GM18499 (cell line): ENCODE measurements around the gene DNAI2.

Experiments used
- ATAC-seq: cut with Tn5 transposase; IDR thresholded peaks from one replicate; pipeline ENCODE4 v1.9.1; 2021; ENCODE audit warnings: moderate number of reproducible peaks; ENCODE audit not compliant: insufficient read depth, unreplicated experiment

The DNAI2 gene

DNA sequence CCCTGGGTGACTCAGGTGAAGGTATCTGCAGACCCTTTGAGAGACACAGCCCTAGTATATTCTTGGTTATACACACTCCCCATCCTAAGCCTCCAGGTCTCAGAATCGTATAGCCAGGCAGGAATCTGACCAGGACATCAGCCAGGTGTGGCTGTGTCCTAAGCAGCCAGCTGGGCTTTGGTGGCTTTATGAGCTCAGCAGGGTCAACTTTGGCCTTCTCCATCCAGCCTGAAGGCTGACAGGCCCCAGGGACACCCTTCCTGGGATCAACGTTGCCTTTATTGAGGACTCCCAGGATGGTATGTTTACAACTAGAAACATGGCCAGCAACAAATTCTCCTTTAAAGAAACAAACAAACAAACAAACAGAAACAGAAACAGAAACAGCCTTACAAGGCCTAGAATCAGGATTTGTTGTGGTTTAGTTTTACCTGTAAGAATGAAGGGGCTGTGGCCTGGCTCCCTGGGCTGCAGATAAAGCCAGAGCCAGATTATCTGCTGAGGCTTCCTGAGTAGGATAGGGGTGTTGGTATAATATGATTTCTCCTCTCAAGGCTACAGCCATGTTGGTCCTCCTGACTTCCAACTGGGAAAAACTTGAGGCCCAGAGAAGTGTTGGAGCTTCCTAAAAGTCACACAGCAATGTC is 60.5 kb downstream of the DNAI2 start:
- no peak for ATAC-seq

- no peak for ATAC-seq
These were observed 61.6 kb downstream of the DNAI2 start for GRCh38 chr17:74335529-74336062.

GRCh38 chr17:74336307-74336706 is 62.3 kb downstream of the DNAI2 start:
- no peak for ATAC-seq

DNA sequence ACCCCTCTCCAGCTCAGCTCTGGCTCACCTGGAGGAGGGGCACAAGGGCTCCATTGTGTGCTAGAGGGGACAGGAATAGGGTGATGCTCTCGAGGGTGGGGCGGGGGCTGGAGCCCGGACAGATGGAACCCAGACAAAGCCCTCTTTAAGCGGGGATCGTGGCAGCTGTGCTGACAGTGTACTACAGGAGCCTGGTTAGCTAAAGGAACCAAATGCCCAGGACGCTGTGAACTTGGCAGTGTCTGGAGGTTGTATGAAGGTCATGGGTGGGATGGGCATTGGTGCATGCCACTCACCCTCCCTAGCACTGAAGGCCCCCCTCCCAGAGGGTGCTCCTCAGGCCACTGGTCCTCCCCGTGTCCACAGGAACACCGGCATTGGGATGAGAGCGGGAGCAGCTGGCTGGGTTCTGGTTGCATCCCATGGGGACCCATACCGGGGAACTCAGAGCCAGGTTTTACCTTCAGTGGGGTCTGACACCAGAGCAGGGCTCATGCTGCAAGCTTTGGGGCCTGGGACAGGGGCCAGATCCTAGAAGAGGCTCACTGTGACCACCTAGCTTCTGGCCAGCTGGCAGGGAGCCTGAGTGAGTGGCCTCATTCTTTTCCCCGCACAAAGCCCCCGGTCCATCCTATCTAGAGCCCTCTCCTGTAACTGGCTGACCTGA is 63.9 kb downstream of the DNAI2 start:
- ATAC-seq = no peak

- ATAC-seq = no peak
These were observed 65.6 kb downstream of the DNAI2 start for GRCh38 chr17:74339537-74340195.

DNA sequence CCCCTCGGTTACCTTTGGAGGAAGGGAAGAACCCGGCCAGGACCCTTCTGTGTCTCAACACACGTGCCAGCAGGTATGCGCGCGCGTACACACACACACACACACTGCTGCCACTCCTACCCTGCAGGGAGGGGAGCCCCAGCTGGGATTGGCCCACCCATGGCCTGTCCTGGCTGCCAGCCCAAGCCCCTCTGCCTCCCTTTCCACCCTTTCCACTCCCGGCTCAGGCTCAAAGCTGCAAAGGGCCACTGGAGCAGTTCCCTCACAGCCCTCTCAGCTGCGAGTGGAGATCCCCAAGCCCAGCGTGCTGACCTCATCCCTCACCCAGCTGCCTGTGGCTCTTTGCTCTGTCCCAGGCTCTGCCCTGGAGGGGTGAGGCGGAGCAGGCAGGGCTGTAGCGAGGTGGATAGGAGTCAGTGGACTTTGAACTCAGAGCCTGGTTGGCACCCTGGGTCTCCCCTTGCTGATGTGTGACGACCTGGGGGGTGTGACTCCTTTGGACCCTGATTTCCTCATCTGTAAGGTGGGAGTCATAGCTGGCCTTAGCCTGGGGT is 66.5 kb downstream of the DNAI2 start:
- no peak for ATAC-seq

GRCh38 chr17:74342224-74342623 is 68.2 kb downstream of the DNAI2 start:
- no peak for ATAC-seq

DNA sequence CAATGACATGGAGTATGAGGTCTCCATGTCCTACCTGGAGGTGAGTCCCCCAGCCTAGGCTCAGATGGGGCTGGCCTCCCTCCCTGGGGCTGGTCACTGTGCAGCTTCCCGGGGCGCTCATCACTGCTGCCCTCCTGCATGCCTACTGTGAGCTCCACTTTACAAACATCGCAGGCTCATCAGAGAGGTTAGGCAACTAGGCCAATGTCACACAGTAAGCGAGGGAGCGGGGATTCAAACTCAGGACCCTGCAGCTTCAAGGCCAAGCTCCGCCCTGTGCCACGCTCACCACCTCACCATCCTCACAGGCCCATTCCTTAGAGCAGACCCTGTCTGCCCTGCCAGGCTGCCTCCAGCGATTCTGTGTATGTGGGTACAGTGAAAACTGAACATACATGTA is 69.1 kb downstream of the DNAI2 start:
- no peak for ATAC-seq

DNA sequence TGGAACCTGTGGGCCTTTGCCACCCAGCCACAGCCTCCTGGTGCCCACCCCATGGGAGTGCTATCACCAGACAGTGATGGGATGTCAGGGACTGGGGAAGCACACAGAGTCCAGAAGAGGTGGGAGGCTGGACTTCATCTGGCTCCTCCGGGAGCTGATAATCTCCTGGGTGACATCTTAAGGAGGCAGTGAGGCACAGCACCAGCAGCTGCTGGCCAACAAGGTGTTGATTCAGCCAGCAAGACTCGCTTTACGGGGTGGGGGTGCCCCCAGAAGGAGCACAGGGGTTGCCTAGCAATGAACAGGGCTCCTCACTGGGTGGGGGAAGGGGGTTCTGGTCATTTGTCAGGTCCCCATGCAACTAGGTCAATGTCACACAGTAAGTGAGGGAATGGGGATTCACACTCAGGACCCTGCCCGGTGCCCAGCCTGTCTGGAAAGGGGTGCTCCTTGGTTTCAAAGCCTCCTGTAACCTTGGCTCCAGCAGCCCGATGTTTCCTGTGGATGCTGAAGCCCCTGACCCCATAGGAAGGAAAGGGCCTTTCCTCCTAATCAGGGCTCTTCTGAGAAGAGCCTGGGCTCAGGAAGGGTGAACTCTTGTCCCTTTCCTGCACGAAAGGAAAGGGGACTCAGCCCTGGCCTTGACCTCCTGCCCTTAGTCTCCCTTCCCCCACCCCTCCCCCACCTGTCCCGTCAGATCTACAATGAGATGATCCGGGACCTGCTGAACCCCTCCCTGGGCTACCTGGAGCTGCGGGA is 69.7 kb downstream of the DNAI2 start:
- no peak for ATAC-seq

GRCh38 chr17:74344658-74345057 is 70.6 kb downstream of the DNAI2 start:
- ATAC-seq = no peak

DNA sequence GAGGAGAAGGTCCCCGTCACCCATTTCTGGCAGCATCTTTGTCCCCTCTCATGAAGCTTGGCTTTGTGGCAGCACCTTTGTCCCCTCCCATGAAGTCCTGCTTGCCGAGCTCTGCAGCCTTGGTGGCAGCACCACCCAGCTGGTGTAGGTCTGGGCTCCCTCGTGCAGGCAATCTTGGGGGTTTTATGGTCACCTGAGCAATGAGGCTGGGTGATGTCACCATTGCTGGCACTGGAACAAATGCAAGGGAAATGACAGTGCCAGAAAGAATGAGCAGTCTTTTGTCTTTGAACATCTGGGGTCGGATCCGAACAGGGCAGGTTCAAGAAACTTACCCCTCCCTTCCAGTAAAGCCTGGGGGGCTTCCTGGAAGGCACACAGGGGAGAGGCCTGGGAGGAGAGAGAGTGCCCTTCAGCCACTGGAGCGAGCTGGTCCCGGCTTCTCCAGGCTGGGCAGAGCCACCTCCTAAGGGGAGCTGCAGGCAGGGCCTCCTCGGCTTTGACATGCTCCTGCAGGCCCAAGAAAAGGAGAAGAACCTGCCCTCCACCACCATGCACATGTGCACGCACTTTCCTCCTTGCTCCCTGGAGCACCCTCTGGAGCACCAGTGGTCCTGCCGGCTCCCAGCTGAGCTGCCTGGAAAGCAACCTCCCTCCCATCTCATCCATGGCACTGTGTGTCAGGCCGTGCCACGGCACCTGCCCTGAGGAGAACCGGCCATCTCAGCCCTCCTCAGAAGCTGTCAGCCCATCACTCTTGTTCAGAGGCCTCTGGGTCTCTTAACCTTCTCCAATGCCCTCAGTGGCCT is 71.6 kb downstream of the DNAI2 start:
- no peak for ATAC-seq

GRCh38 chr17:74347646-74348045 is 73.6 kb downstream of the DNAI2 start:
- ATAC-seq = no peak

GRCh38 chr17:74349120-74349519 is 75.1 kb downstream of the DNAI2 start:
- no peak for ATAC-seq

GRCh38 chr17:74350486-74350885 is 76.5 kb downstream of the DNAI2 start:
- ATAC-seq = no peak

DNA sequence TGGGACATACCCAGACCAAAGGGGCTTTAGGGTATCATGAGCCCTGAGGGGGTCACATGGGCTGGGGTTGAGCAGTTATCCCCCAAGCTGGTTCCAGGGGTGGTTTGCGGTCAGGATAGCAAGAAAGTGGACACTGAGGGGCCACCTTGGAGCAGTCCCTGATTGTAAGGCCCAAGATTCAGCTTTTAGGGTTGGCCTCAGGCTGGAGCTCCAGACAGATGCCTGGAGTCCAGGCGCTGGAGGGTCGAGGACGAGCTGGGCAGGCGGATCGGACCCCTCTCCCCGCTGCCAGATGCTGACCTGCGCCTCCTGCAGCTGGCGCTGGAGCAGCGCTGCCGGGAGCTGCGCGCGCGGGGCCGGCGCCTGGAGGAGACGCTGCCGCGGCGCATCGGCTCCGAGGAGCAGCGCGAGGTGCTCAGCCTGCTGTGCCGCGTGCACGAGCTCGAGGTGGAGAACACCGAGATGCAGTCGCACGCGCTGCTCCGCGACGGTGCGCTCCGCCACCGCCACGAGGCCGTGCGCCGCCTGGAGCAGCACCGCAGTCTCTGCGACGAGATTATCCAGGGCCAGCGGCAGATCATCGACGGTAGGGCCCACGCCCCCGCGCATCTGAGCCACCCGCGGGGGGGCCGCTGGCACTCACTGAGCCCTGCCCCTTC is 77.6 kb downstream of the DNAI2 start:
- no peak for ATAC-seq

GRCh38 chr17:74353446-74354060 is 79.5 kb downstream of the DNAI2 start:
- no peak for ATAC-seq

DNA sequence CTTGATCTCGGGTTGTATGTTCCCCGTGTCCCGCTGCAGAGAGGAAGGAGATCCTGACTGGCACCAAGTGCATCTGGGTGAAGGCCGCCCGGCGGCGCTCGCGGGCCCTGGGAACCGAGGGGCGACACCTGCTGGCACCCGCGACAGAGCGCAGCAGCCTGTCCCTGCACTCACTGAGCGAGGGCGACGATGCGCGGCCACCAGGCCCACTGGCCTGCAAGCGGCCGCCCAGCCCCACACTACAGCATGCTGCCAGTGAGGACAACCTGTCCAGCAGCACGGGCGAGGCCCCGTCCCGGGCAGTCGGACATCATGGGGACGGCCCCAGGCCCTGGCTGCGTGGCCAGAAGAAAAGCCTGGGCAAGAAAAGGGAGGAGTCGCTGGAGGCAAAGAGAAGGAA is 80.1 kb downstream of the DNAI2 start:
- no peak for ATAC-seq

DNA sequence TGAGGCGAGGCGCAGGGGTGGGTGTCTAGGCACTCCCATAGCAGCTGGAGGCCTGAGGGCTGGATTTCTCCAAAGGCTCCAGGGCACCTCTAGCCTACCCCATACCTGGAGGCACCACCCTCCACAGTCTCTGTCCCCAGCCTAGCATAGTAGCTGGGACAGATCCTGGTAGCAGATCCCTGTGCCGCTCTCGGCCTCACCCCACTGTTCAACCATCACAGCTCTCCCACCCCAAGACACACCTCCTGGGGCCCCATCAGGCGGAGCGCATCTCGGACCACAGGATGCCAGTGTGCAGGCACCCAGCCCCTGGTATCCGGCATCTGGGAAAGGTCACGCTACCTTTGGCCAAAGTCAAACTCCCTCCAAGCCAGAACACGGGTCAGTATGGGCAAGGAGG is 80.5 kb downstream of the DNAI2 start:
- ATAC-seq = no peak

DNA sequence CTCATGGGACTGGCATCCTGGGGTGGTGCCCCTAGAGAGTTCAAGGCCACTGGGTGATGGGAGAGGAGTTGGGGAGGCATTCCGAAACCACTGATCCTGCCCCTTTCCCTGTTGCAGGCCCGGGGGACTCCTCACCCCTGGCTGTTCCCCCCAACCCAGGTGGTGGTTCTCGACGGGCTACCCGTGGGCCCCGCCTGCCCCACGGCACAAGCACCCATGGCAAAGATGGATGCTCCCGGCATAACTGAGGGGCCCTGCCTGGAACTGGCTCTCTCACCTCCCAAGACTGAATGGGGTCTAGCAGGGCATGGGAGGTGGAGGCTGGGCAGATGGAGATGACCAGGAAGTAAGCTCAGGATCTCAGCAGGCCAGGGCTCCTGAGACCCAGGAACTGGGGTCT is 81.0 kb downstream of the DNAI2 start:
- ATAC-seq = no peak
